HepG2 (cell line): ENCODE measurements around the gene NRSN2. TPM values are rescaled to one million over a fixed set of nuclear protein-coding genes. Genes with fewer than 3 reads are reported as not detected.

Experiments
- FOXA1 ChIP-seq, 2 experiments: fragments of 450-650 bp in 1 of 2; sonication (generic) in 1 of 2; formaldehyde crosslinking in 1 of 2; IDR thresholded peaks; 2 replicates each; pipeline versions ENCODE4 v1.4.0 to v1.6.1; 2016 to 2020; ENCODE audit warnings: missing genetic modification reagents in 1 of 2
- GATAD1 ChIP-seq: IDR thresholded peaks from 2 replicates; pipeline ENCODE4 v1.6.1; 2016; ENCODE audit warnings: missing genetic modification reagents, missing compliant biosample characterization
- HNRNPLL ChIP-seq: fragments of 200-400 bp; formaldehyde crosslinking; IDR thresholded peaks from 2 replicates; pipeline ENCODE4 v1.6.1; 2017; ENCODE audit warnings: mild to moderate bottlenecking, low read depth, low read length; ENCODE audit not compliant: poor library complexity, severe bottlenecking
- MAFG ChIP-seq: sonication (generic); formaldehyde crosslinking; IDR thresholded peaks from 2 replicates; pipeline ENCODE4 v1.5.1; 2020; ENCODE audit warnings: mild to moderate bottlenecking, missing genetic modification reagents
- MIER3 ChIP-seq: IDR thresholded peaks from 2 replicates; pipeline ENCODE4 v1.6.1; 2016; ENCODE audit warnings: missing compliant biosample characterization, borderline replicate concordance
- RXRA ChIP-seq: sonication (generic); formaldehyde crosslinking; IDR thresholded peaks from 2 replicates; pipeline ENCODE4 v1.5.1; 2020; ENCODE audit warnings: missing genetic modification reagents
- SNAPC2 ChIP-seq: sonication (generic); formaldehyde crosslinking; IDR thresholded peaks from 2 replicates; pipeline ENCODE4 v1.8.1; 2022; ENCODE audit warnings: mild to moderate bottlenecking, missing genetic modification reagents
- TRAFD1 ChIP-seq: sonication (generic); formaldehyde crosslinking; IDR thresholded peaks from 2 replicates; pipeline ENCODE4 v1.5.1; 2020; ENCODE audit warnings: missing genetic modification reagents, mild to moderate bottlenecking, borderline replicate concordance
- ZBED4 ChIP-seq: sonication (generic); formaldehyde crosslinking; IDR thresholded peaks from 2 replicates; pipeline ENCODE4 v1.4.0; 2020; ENCODE audit warnings: missing genetic modification reagents, borderline replicate concordance
- ZNF460 ChIP-seq: sonication (generic); formaldehyde crosslinking; IDR thresholded peaks from 2 replicates; pipeline ENCODE4 v1.5.1; 2020; ENCODE audit warnings: missing genetic modification reagents, mild to moderate bottlenecking, borderline replicate concordance
- ZSCAN25 ChIP-seq: sonication (generic); formaldehyde crosslinking; IDR thresholded peaks from 2 replicates; pipeline ENCODE4 v1.8.0; 2022; ENCODE audit warnings: mild to moderate bottlenecking, missing genetic modification reagents
- polyA plus RNA-seq, 8 experiments: library from polyadenylated mRNA; depleted of rRNA in 3 of 8; stranded (reverse) in 7 of 8; unstranded in 1 of 8; fragments of >200 nt; fragmentation: Illumina TruSeq in 4 of 8; extraction: Trizol in 4 of 8; gene quantifications; 2 replicates each; pipeline versions ENCODE4 v1.2.1 to v1.2.3, GENCODE V29; 2011 to 2016; ENCODE audit warnings: low read depth in 4 of 8, missing spikeins in 1 of 8, mixed read lengths in 1 of 8; ENCODE audit not compliant: insufficient read depth in 1 of 8
- total RNA-seq, 5 experiments: library from RNA; depleted of rRNA; stranded (reverse); fragments of >200 nt; fragmentation: Illumina TruSeq; extraction: Trizol; gene quantifications; 2 replicates each; pipeline ENCODE4 v1.2.3, GENCODE V29; 2016; ENCODE audit warnings: low read depth in 1 of 5
- TF ChIP-seq, protein P1 (sequence below): sonication (generic); formaldehyde crosslinking; IDR thresholded peaks from 2 replicates; pipeline ENCODE4 v1.5.0; 2020; ENCODE audit warnings: mild to moderate bottlenecking, missing genetic modification reagents, borderline replicate concordance

NRSN2 gene
- total and polyA plus RNA-seq, 2 of the 13 experiments (the other 11 are each of a cell fraction or from before 2014, with no cell fraction given): 32.3 to 49.4 TPM

GRCh38 chr20:363319-364078 lies 16.6 kb downstream of the NRSN2 start (continued):
- TF ChIP-seq ZBED4: no peak
- TF ChIP-seq ZNF460 (CRISPR knock-in tag): no peak
- TF ChIP-seq ZSCAN25 (CRISPR knock-in tag): no peak
- no peak; the same call in 1 of the 2 replicates for TF ChIP-seq GATAD1 (CRISPR knock-in tag)
- TF ChIP-seq HNRNPLL: peak; percentile 19
- no peak for TF ChIP-seq TRAFD1 (CRISPR knock-in tag)
- no peak for TF ChIP-seq MAFG (CRISPR knock-in tag)
- 0 out of 2 replicates have a peak, but pooled peaks have one; percentile 39 for TF ChIP-seq SNAPC2
- TF ChIP-seq, protein P1, sequence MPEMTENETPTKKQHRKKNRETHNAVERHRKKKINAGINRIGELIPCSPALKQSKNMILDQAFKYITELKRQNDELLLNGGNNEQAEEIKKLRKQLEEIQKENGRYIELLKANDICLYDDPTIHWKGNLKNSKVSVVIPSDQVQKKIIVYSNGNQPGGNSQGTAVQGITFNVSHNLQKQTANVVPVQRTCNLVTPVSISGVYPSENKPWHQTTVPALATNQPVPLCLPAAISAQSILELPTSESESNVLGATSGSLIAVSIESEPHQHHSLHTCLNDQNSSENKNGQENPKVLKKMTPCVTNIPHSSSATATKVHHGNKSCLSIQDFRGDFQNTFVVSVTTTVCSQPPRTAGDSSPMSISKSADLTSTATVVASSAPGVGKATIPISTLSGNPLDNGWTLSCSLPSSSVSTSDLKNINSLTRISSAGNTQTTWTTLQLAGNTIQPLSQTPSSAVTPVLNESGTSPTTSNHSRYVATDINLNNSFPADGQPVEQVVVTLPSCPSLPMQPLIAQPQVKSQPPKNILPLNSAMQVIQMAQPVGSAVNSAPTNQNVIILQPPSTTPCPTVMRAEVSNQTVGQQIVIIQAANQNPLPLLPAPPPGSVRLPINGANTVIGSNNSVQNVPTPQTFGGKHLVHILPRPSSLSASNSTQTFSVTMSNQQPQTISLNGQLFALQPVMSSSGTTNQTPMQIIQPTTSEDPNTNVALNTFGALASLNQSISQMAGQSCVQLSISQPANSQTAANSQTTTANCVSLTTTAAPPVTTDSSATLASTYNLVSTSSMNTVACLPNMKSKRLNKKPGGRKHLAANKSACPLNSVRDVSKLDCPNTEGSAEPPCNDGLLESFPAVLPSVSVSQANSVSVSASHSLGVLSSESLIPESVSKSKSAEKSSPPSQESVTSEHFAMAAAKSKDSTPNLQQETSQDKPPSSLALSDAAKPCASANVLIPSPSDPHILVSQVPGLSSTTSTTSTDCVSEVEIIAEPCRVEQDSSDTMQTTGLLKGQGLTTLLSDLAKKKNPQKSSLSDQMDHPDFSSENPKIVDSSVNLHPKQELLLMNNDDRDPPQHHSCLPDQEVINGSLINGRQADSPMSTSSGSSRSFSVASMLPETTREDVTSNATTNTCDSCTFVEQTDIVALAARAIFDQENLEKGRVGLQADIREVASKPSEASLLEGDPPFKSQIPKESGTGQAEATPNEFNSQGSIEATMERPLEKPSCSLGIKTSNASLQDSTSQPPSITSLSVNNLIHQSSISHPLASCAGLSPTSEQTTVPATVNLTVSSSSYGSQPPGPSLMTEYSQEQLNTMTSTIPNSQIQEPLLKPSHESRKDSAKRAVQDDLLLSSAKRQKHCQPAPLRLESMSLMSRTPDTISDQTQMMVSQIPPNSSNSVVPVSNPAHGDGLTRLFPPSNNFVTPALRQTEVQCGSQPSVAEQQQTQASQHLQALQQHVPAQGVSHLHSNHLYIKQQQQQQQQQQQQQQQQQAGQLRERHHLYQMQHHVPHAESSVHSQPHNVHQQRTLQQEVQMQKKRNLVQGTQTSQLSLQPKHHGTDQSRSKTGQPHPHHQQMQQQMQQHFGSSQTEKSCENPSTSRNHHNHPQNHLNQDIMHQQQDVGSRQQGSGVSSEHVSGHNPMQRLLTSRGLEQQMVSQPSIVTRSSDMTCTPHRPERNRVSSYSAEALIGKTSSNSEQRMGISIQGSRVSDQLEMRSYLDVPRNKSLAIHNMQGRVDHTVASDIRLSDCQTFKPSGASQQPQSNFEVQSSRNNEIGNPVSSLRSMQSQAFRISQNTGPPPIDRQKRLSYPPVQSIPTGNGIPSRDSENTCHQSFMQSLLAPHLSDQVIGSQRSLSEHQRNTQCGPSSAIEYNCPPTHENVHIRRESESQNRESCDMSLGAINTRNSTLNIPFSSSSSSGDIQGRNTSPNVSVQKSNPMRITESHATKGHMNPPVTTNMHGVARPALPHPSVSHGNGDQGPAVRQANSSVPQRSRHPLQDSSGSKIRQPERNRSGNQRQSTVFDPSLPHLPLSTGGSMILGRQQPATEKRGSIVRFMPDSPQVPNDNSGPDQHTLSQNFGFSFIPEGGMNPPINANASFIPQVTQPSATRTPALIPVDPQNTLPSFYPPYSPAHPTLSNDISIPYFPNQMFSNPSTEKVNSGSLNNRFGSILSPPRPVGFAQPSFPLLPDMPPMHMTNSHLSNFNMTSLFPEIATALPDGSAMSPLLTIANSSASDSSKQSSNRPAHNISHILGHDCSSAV (CRISPR knock-in tag): no peak
- no peak for TF ChIP-seq FOXA1 (IDR thresholded peaks at IDR 0.05)
- peak; percentile 65 for TF ChIP-seq FOXA1 (CRISPR knock-in tag; IDR thresholded peaks at IDR 0.05)
- peak; percentile 43 for TF ChIP-seq RXRA (CRISPR knock-in tag)
- TF ChIP-seq MIER3 (CRISPR knock-in tag): peak; percentile 63; the same call in 1 of the 2 replicates
